Measurements from ENCODE around the gene DNAAF2. TPM values are rescaled to one million over a fixed set of nuclear protein-coding genes. Genes with fewer than 3 reads are reported as not detected.
"Not testable (repeated sequence)": the region's sequence is repeated elsewhere in the genome, so short reads cannot be mapped to it uniquely, and the experiment has no call there.

DNAAF2 gene
- total RNA-seq, 1 experiment from 2014 or later: 11.5 TPM

GRCh38 chr14:49659526-49660455 is 24.7 kb upstream of the DNAAF2 start:
- Histone ChIP-seq H3K4me3 (ENCODE audit: low read depth, low read length) (no peak overlapping the region), H3K27me3 (replicated peaks; ENCODE audit: control insufficient read depth, insufficient read depth, low read length) (no peaks in the 10 kb centered on the region), H3K4me1 (no peaks in the 10 kb centered on the region), H3K36me3 (ENCODE audit: control insufficient read depth, insufficient read depth, low read length) (no peaks in the 10 kb centered on the region), H3K9me3 (no peaks in the 10 kb centered on the region)
- ChIA-PET POLR2A (no interaction called here), CTCF (no interaction called here)
- no peak for DNase-seq
- Mint-ChIP-seq H3K27me3 (ENCODE audit: insufficient read depth, unreplicated experiment) (no peaks in the 10 kb centered on the region), H3K27ac (ENCODE audit: unreplicated experiment) (no peak overlapping the region), H3K9me3 (ENCODE audit: unreplicated experiment) (no peaks in the 10 kb centered on the region), H3K36me3 (ENCODE audit: insufficient read depth, unreplicated experiment) (no peaks in the 10 kb centered on the region), H3K4me1 (ENCODE audit: low read depth, unreplicated experiment) (no peaks in the 10 kb centered on the region), H3K4me3 (ENCODE audit: unreplicated experiment) (no peak overlapping the region)
- no peak for TF ChIP-seq CTCF (IDR thresholded peaks at IDR 0.05; ENCODE audit: insufficient read depth in 1 of 2, low read depth in 1 of 2, low read length in 1 of 2, severe bottlenecking in 1 of 2, unreplicated experiment in 1 of 2)
- BruUV-seq (replicated peaks): no TSS peak
- intact Hi-C loops (cut with micrococcal nuclease; ENCODE audit: unreplicated experiment): no loop called here

- POLR2A ChIA-PET; DNase-seq; H3K9me3 ChIP-seq; H3K4me1 Mint-ChIP-seq (ENCODE audit: low read depth, unreplicated experiment); CTCF ChIA-PET; H3K36me3 ChIP-seq (ENCODE audit: control insufficient read depth, insufficient read depth, low read length); H3K27me3 Mint-ChIP-seq (ENCODE audit: insufficient read depth, unreplicated experiment); H3K4me1 ChIP-seq; intact Hi-C loops (cut with micrococcal nuclease; ENCODE audit: unreplicated experiment); H3K4me3 Mint-ChIP-seq (ENCODE audit: unreplicated experiment); H3K36me3 Mint-ChIP-seq (ENCODE audit: insufficient read depth, unreplicated experiment); H3K27me3 ChIP-seq (replicated peaks; ENCODE audit: control insufficient read depth, insufficient read depth, low read length); H3K4me3 ChIP-seq (ENCODE audit: low read depth, low read length); BruUV-seq (replicated peaks); H3K9me3 Mint-ChIP-seq (ENCODE audit: unreplicated experiment); H3K27ac Mint-ChIP-seq (ENCODE audit: unreplicated experiment): not testable (repeated sequence)
Observed at GRCh38 chr14:49657500-49657899, 22.5 kb upstream of the DNAAF2 start.

DNA sequence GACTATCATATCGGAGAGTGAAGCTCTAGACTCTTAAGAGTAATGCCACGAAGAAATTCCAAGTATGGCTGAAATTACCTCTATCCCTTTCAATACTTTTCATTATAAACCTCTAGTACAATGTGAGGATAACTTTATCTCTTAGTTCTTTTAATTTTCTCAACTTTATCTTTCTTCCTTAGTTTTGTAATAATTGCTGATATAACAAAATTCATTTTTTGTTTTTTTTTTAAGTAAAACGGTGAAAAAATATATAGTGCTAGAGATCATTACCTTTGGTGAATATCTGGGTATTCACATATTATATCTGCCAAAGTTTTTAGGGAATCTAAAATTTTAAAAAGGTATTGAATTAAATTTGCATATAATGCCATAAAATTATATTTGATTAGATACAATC is 19.5 kb upstream of the DNAAF2 start:
- H3K4me1 ChIP-seq: no peaks in the 10 kb centered on the region
- Mint-ChIP-seq H3K9me3 (ENCODE audit: unreplicated experiment) (no peaks in the 10 kb centered on the region), H3K27ac (ENCODE audit: unreplicated experiment) (no peak overlapping the region), H3K27me3 (ENCODE audit: insufficient read depth, unreplicated experiment) (no peaks in the 10 kb centered on the region), H3K36me3 (ENCODE audit: insufficient read depth, unreplicated experiment) (peaks cover 24% of the 10 kb centered on the region), H3K4me1 (ENCODE audit: low read depth, unreplicated experiment) (no peaks in the 10 kb centered on the region), H3K4me3 (ENCODE audit: unreplicated experiment) (no peak overlapping the region)
- no peaks in the 10 kb centered on the region for H3K36me3 ChIP-seq (ENCODE audit: control insufficient read depth, insufficient read depth, low read length)
- no peaks in the 10 kb centered on the region for H3K9me3 ChIP-seq
- ChIA-PET CTCF (no interaction called here), POLR2A (no interaction called here)
- DNase-seq: no peak
- no peak for TF ChIP-seq CTCF (IDR thresholded peaks at IDR 0.05; ENCODE audit: insufficient read depth in 1 of 2, low read depth in 1 of 2, low read length in 1 of 2, severe bottlenecking in 1 of 2, unreplicated experiment in 1 of 2)
- no peaks in the 10 kb centered on the region for H3K27me3 ChIP-seq (replicated peaks; ENCODE audit: control insufficient read depth, insufficient read depth, low read length)
- intact Hi-C loops (cut with micrococcal nuclease; ENCODE audit: unreplicated experiment): no loop called here
- H3K4me3 ChIP-seq (ENCODE audit: low read depth, low read length): no peak overlapping the region
- BruUV-seq (replicated peaks): no TSS peak
